BJ (cell line): ENCODE data around the gene SCP2D1. TPM values are rescaled to one million over a fixed set of nuclear protein-coding genes. Genes with fewer than 3 reads are reported as not detected.

ENCODE experiments used
- CTCF ChIA-PET: fragments of 350-600 bp; formaldehyde crosslinking; extraction: SDS; loops from one replicate; lab custom pipeline; 2021; ENCODE audit warnings: antibody characterized with exemption, inconsistent platforms; lab: Yijun Ruan, JAX
- POLR2A ChIA-PET: fragments of 300-600 bp; sonication (Branson Sonifier 250); formaldehyde crosslinking; extraction: SDS; loops from one replicate; lab custom pipeline; 2021; ENCODE audit warnings: antibody characterized with exemption; lab: Charles Lee
- DNase-seq: peaks from one replicate; pipeline ENCODE4 v3.0.0-alpha.2; 2011; ENCODE audit warnings: low read depth
- H3K27me3 ChIP-seq: 2 replicates; pipeline ENCODE4 v1.6.0; 2011; ENCODE audit warnings: low read length; ENCODE audit not compliant: control insufficient read depth, insufficient read depth
- H3K36me3 ChIP-seq: 2 replicates; pipeline ENCODE4 v1.5.1; 2011; ENCODE audit warnings: low read length; ENCODE audit not compliant: control insufficient read depth, insufficient read depth
- H3K4me3 ChIP-seq: 2 replicates; pipeline ENCODE4 v1.5.1; 2011; ENCODE audit warnings: low read depth, mild to moderate bottlenecking, control low read depth, low read length
- CTCF ChIP-seq: IDR thresholded peaks from 2 replicates; pipeline ENCODE4 v1.5.1; 2011; ENCODE audit warnings: low read depth, mild to moderate bottlenecking, control low read depth, inconsistent platforms, low read length, moderate library complexity; ENCODE audit not compliant: insufficient read depth
- polyA minus RNA-seq: library from RNA; depleted of rRNA, polyadenylated mRNA; stranded (reverse); fragments of >200 nt; gene quantifications from 2 replicates; pipeline ENCODE4 v1.2.3, GENCODE V29; 2011; rRNA and poly(A)+ RNA removed
- polyA plus RNA-seq: library from polyadenylated mRNA; depleted of rRNA; stranded (reverse); fragments of >200 nt; gene quantifications from 2 replicates; pipeline ENCODE4 v1.2.3, GENCODE V29; 2011; rRNA removed

The SCP2D1 gene
- not detected in 2 replicates for polyA plus RNA-seq
- polyA minus RNA-seq: not detected in 2 replicates

DNA sequence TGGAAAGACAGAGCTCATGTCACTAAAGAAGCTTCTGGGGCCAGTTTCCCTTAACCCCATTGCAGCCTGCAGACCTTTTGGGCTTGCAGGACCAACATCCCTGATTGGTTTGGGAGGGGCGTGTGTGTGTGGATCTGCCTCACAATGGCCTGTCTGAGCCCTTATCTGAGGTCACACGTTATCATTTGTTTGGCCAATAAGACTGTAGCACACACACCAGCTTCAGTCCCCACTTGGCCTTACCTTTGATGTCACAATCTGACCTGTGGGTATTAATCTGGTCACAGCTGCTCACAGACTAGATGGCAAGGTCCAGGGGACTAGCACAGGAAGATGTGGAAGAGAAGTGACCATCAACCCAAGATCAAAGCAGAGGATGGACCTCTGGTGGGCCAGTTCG, at the start of gene SCP2D1:
TSS of gene SCP2D1 (plus strand) at position 301 of the 400 bp plus-strand sequence. CDS start at position 334, 33 bp downstream.
- CTCF ChIA-PET: no interaction called here

GRCh38 chr20:18767676-18768075, 45.9 kb upstream of the SCP2D1 start:
- POLR2A ChIA-PET: no interaction called here
- CTCF ChIA-PET: no interaction called here
- 0 out of 2 replicates have a peak, but pooled peaks cover 2% of the 10 kb centered on the region for H3K36me3 ChIP-seq
- TF ChIP-seq CTCF: no peak
- no peak overlapping the region for H3K4me3 ChIP-seq
- no peak for DNase-seq
- no peaks in the 10 kb centered on the region for H3K27me3 ChIP-seq

More for the DNA sequence above, at the start of gene SCP2D1:
- H3K27me3 ChIP-seq: no peaks in the 10 kb centered on the region
- no peak for DNase-seq
- no peak within 1 kb of the TSS for H3K4me3 ChIP-seq
- TF ChIP-seq CTCF: no peak
- no peaks in the 10 kb centered on the region for H3K36me3 ChIP-seq
- POLR2A ChIA-PET: no interaction called here

- H3K4me3 ChIP-seq: no peak overlapping the region
- ChIA-PET CTCF (no interaction called here), POLR2A (no interaction called here)
- H3K27me3 ChIP-seq: no peaks in the 10 kb centered on the region
- no peak for DNase-seq
- TF ChIP-seq CTCF: no peak
- H3K36me3 ChIP-seq: no peaks in the 10 kb centered on the region
Observed at GRCh38 chr20:18773566-18773965, 40.0 kb upstream of the SCP2D1 start.

DNA sequence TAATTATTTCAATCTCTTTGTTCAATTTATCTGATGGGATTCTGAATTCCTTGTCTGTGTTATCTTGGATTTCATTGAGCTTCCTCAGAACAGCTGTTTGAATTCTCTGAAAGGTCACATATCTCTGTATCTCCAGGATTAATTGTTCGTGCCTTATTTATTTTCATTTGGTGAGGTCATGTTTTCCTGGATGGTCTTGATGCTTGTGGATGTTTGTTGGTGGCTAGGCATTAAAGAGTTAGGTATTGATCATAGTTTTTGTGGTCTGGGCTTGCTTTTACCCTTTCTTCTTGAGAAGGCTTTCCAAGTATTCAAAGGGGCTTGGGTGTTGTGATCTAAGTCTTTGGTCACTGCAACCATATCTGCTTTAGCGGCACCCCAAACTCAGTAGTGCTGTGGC, 39.4 kb upstream of the SCP2D1 start:
- POLR2A ChIA-PET: no interaction called here

GRCh38 chr20:18775633-18776032, 38.0 kb upstream of the SCP2D1 start:
- no peak overlapping the region for H3K4me3 ChIP-seq
- no peaks in the 10 kb centered on the region; the same call in 1 of the 2 replicates for H3K27me3 ChIP-seq
- no peaks in the 10 kb centered on the region for H3K36me3 ChIP-seq
- CTCF ChIA-PET: no interaction called here
- DNase-seq: no peak
- POLR2A ChIA-PET: no interaction called here
- no peak for TF ChIP-seq CTCF

More for the DNA sequence above, 39.4 kb upstream of the SCP2D1 start:
- TF ChIP-seq CTCF: no peak
- H3K36me3 ChIP-seq: no peaks in the 10 kb centered on the region
- no peak overlapping the region for H3K4me3 ChIP-seq
- DNase-seq: no peak
- no peaks in the 10 kb centered on the region; the same call in 1 of the 2 replicates for H3K27me3 ChIP-seq
- CTCF ChIA-PET: no interaction called here
